GM12878 (cell line): ENCODE data around the gene MYO1E. TPM values are rescaled to one million over a fixed set of nuclear protein-coding genes. Genes with fewer than 3 reads are reported as not detected.

ENCODE experiments used
- CEBPB ChIP-seq, 2 experiments: fragments of 150-350 bp in 1 of 2; IDR thresholded peaks; 2 replicates each; pipeline ENCODE4 v1.6.1; 2012 to 2014; ENCODE audit warnings: low read depth in 2 of 2, low read length in 2 of 2, borderline replicate concordance in 1 of 2, inconsistent platforms in 1 of 2
- CHD4 ChIP-seq: fragments of 200-600 bp; sonication (generic); IDR thresholded peaks from 2 replicates; pipeline ENCODE4 v1.6.1; 2016; ENCODE audit warnings: mild to moderate bottlenecking
- CREB1 ChIP-seq: IDR thresholded peaks from 2 replicates; pipeline ENCODE4 v1.6.1; 2012; ENCODE audit warnings: low read depth, mild to moderate bottlenecking, inconsistent platforms
- CREM ChIP-seq: IDR thresholded peaks from 2 replicates; pipeline ENCODE4 v1.6.1; 2014; ENCODE audit warnings: antibody characterized with exemption, low read depth
- EZH2 ChIP-seq: IDR thresholded peaks from 2 replicates; pipeline ENCODE4 v1.6.1; 2012; ENCODE audit warnings: low read depth, mild to moderate bottlenecking, control low read depth, inconsistent platforms, low read length, borderline replicate concordance; ENCODE audit not compliant: control insufficient read depth
- IKZF2 ChIP-seq, 2 experiments: fragments of 450-650 bp; IDR thresholded peaks; 2 replicates each; pipeline ENCODE4 v1.6.1; 2017; ENCODE audit warnings: mild to moderate bottlenecking in 2 of 2, moderate library complexity in 2 of 2
- LARP7 ChIP-seq: fragments of 450-650 bp; IDR thresholded peaks from 2 replicates; pipeline ENCODE4 v1.6.1; 2017; ENCODE audit warnings: mild to moderate bottlenecking
- MEF2A ChIP-seq: IDR thresholded peaks from 2 replicates; pipeline ENCODE4 v1.6.1; 2011; ENCODE audit warnings: low read depth, mild to moderate bottlenecking, low read length, moderate library complexity; ENCODE audit not compliant: insufficient read depth
- MEF2B ChIP-seq: fragments of 450-650 bp; IDR thresholded peaks from 2 replicates; pipeline ENCODE4 v1.6.1; 2018; ENCODE audit warnings: mild to moderate bottlenecking, moderate library complexity; ENCODE audit not compliant: partially characterized antibody, poor library complexity, severe bottlenecking
- POLR2AphosphoS2 ChIP-seq: IDR thresholded peaks from 2 replicates; pipeline ENCODE4 v1.6.1; 2011; ENCODE audit warnings: low read depth, mild to moderate bottlenecking, low read length, improper control_type of control experiment, moderate library complexity
- PRDM15 ChIP-seq: fragments of 450-650 bp; formaldehyde crosslinking; IDR thresholded peaks from 2 replicates; pipeline ENCODE4 v1.4.0; 2020; ENCODE audit warnings: mild to moderate bottlenecking, moderate library complexity
- RB1 ChIP-seq: fragments of 450-650 bp; formaldehyde crosslinking; IDR thresholded peaks from 2 replicates; pipeline ENCODE4 v1.6.1; 2017; ENCODE audit warnings: mild to moderate bottlenecking, borderline replicate concordance
- RUNX3 ChIP-seq: IDR thresholded peaks from 2 replicates; pipeline ENCODE4 v1.6.1; 2012; ENCODE audit warnings: low read length, inconsistent platforms
- SIN3A ChIP-seq: IDR thresholded peaks from 2 replicates; pipeline ENCODE4 v1.6.1; 2012; ENCODE audit warnings: low read depth, low read length, improper control_type of control experiment
- SIX5 ChIP-seq: IDR thresholded peaks from 2 replicates; pipeline ENCODE4 v1.6.1; 2011; ENCODE audit warnings: mild to moderate bottlenecking, low read depth, low read length, moderate library complexity; ENCODE audit not compliant: severe bottlenecking
- SMARCA5 ChIP-seq: fragments of 450-650 bp; IDR thresholded peaks from 2 replicates; pipeline ENCODE4 v1.6.1; 2017; ENCODE audit warnings: mild to moderate bottlenecking
- TCF3 ChIP-seq: IDR thresholded peaks from 2 replicates; pipeline ENCODE4 v1.6.1; 2012; ENCODE audit warnings: low read depth, mild to moderate bottlenecking, low read length, borderline replicate concordance; ENCODE audit not compliant: insufficient read depth
- TCF7 ChIP-seq: IDR thresholded peaks from 2 replicates; pipeline ENCODE4 v1.6.1; 2014; ENCODE audit warnings: antibody characterized with exemption, borderline replicate concordance
- YY1 ChIP-seq: IDR thresholded peaks from 2 replicates; pipeline ENCODE4 v1.6.1; 2011; ENCODE audit warnings: low read depth, mild to moderate bottlenecking, low read length
- ZBTB40 ChIP-seq: fragments of 450-650 bp; IDR thresholded peaks from 2 replicates; pipeline ENCODE4 v1.6.1; 2016; ENCODE audit warnings: mild to moderate bottlenecking, moderate library complexity, borderline replicate concordance
- ZNF274 ChIP-seq: IDR thresholded peaks from one replicate; pipeline ENCODE4 v1.8.0; 2011; ENCODE audit not compliant: insufficient read length, insufficient read depth
- polyA plus RNA-seq, 11 experiments: library from polyadenylated mRNA; depleted of rRNA in 4 of 11; unstranded in 6 of 11; stranded (reverse) in 5 of 11; fragments of >200 nt; fragmentation: Nextera tagmentation in 4 of 11; fragmentation: Illumina TruSeq in 1 of 11; extraction: Ambion mirVana in 4 of 11; extraction: Trizol in 1 of 11; gene quantifications; 1 replicate in 1 of 11; 2 replicates in 10 of 11; pipeline versions ENCODE4 v1.2.1 to v1.2.3, GENCODE V29; 2011 to 2016; ENCODE audit warnings: inconsistent platforms in 2 of 11, missing spikeins in 2 of 11, low read depth in 1 of 11
- total RNA-seq, 4 experiments: library from RNA; depleted of rRNA in 3 of 4; stranded (reverse); fragments of >200 nt in 3 of 4; fragmentation: Illumina TruSeq in 1 of 4; extraction: Trizol in 1 of 4; gene quantifications; 2 replicates each; pipeline versions ENCODE4 v1.2.1 to v1.2.3, GENCODE V29; 2013 to 2021
- TF ChIP-seq, protein P1 (sequence below): fragments of 450-650 bp; IDR thresholded peaks from 2 replicates; pipeline ENCODE4 v1.6.1; 2016; ENCODE audit warnings: mild to moderate bottlenecking

MYO1E gene
- total and polyA plus RNA-seq, 10 of the 15 experiments (the other 5 are each of a cell fraction or from before 2014, with no cell fraction given): 10.3 to 266 (median 64.9) TPM

GRCh38 chr15:59329570-59330350, 42.9 kb downstream of the MYO1E start (continued):
- TF ChIP-seq PRDM15 (CRISPR knock-in tag) (no peak), IKZF2 (IDR thresholded peaks at IDR 0.05) (peak; percentile 49 to 55; a peak in 2 of 4 replicates), POLR2AphosphoS2 (no peak), SIX5 (no peak), CREB1 (no peak), MEF2A (no peak), SIN3A (no peak), RUNX3 (peak; percentile 56; the same call in 1 of the 2 replicates), LARP7 (no peak), RB1 (no peak), SMARCA5 (no peak), TCF7 (no peak), CREM (no peak), MEF2B (peak; percentile 39), CHD4 (no peak), ZNF274 (no peak), EZH2 (no peak), ZBTB40 (no peak), CEBPB (IDR thresholded peaks at IDR 0.05; ENCODE audit: borderline replicate concordance in 1 of 2, low read depth in 2 of 2, low read length in 2 of 2) (no peak), YY1 (no peak), TCF3 (no peak)
- TF ChIP-seq, protein P1, sequence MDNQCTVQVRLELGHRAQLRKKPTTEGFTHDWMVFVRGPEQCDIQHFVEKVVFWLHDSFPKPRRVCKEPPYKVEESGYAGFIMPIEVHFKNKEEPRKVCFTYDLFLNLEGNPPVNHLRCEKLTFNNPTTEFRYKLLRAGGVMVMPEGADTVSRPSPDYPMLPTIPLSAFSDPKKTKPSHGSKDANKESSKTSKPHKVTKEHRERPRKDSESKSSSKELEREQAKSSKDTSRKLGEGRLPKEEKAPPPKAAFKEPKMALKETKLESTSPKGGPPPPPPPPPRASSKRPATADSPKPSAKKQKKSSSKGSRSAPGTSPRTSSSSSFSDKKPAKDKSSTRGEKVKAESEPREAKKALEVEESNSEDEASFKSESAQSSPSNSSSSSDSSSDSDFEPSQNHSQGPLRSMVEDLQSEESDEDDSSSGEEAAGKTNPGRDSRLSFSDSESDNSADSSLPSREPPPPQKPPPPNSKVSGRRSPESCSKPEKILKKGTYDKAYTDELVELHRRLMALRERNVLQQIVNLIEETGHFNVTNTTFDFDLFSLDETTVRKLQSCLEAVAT: no peak
